ENCODE results near the gene MAPKBP1.
A peak's percentile ranks its signal among the peaks of the same experiment; 100 is the strongest.

Gene MAPKBP1

DNA sequence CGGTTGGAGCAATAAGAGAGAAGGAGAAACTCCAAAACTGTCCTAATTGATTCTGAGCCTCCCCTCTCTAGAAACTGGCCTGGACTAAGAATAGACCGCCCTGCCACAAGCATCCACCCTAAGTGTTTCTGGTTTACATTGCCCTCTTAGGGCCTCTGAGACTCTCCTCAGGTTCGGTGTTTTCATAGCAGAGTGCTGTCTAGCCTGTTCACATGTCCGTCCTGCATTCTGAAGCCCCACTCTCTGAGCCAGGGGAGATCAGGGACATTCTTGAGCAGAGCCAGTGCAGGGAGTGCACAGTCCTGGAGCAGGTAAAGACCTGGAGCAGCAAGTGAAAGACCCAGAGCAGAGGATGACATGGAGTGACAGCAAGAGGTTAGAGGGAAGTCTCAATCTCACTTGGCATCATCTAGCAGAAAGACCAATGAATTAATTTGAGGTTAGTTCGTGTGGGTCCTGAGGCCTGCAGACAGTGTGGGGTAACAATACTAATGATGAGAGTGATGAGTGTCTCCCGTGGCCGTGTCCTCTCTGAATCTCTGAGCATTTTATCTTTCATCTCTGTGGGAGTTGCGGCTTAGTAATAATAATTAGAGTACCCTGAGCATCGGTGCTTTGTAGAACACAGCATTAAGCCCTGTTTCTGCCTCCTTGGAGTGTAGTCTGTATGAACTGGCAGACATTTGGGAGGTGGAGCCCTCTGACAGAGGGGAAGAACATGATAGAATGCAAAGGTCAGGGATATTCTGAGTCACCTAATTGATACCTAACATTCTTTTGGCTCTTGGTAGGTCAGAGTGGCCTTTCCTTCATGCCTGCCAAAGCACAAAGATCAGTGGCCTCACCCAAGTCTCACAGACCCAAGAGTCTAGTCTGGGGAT is 24.6 kb downstream of the MAPKBP1 start:
- no peaks in the 10 kb centered on the region for H3K27me3 ChIP-seq (replicated peaks; ENCODE audit: control insufficient read depth, insufficient read depth, low read length)
- peaks cover 11% of the 10 kb centered on the region for H3K36me3 ChIP-seq (ENCODE audit: control insufficient read depth, insufficient read depth, low read length, severe bottlenecking)
- H3K9me3 ChIP-seq (ENCODE audit: control insufficient read depth, low read length) = no peaks in the 10 kb centered on the region
- H3K4me1 ChIP-seq (ENCODE audit: control insufficient read depth, insufficient read depth, low read length) = peaks cover 23% of the 10 kb centered on the region
- DNase-seq (ENCODE audit: low read depth) = no peak
- H3K4me3 ChIP-seq (ENCODE audit: low read length) = no peak overlapping the region
- H3K9ac ChIP-seq (ENCODE audit: low read length) = no peak overlapping the region

DNA sequence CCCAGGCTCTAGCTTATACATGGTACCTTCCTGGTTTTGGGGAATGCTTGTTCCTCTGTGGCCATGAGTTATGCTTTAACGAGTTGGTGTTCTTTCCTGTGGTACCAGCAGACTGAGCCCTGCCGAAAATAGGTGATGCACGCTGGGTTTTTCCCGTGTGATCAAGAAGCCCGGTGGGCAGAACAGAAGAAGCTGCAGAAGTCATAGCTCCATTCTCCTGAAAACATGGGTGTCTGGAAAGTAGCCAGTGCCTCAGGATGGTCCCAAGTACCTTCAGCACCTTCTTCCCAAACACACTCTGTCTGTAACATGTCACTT is 25.2 kb downstream of the MAPKBP1 start:
- H3K4me3 ChIP-seq (ENCODE audit: low read length) = no peak overlapping the region
- H3K27me3 ChIP-seq (replicated peaks; ENCODE audit: control insufficient read depth, insufficient read depth, low read length) = no peaks in the 10 kb centered on the region
- H3K36me3 ChIP-seq (ENCODE audit: control insufficient read depth, insufficient read depth, low read length, severe bottlenecking) = peaks cover 11% of the 10 kb centered on the region
- H3K9ac ChIP-seq (ENCODE audit: low read length) = no peak overlapping the region
- no peaks in the 10 kb centered on the region for H3K9me3 ChIP-seq (ENCODE audit: control insufficient read depth, low read length)
- H3K4me1 ChIP-seq (ENCODE audit: control insufficient read depth, insufficient read depth, low read length) = peaks cover 23% of the 10 kb centered on the region
- DNase-seq (ENCODE audit: low read depth) = no peak

GRCh38 chr15:41801185-41801584 is 26.9 kb downstream of the MAPKBP1 start:
- H3K4me1 ChIP-seq (ENCODE audit: control insufficient read depth, insufficient read depth, low read length) = peaks cover 18% of the 10 kb centered on the region
- no peak overlapping the region for H3K9ac ChIP-seq (ENCODE audit: low read length)
- no peaks in the 10 kb centered on the region for H3K27me3 ChIP-seq (replicated peaks; ENCODE audit: control insufficient read depth, insufficient read depth, low read length)
- H3K4me3 ChIP-seq (ENCODE audit: low read length) = no peak overlapping the region
- peaks cover 11% of the 10 kb centered on the region for H3K36me3 ChIP-seq (ENCODE audit: control insufficient read depth, insufficient read depth, low read length, severe bottlenecking)
- H3K9me3 ChIP-seq (ENCODE audit: control insufficient read depth, low read length) = no peaks in the 10 kb centered on the region
- DNase-seq (ENCODE audit: low read depth) = no peak

DNA sequence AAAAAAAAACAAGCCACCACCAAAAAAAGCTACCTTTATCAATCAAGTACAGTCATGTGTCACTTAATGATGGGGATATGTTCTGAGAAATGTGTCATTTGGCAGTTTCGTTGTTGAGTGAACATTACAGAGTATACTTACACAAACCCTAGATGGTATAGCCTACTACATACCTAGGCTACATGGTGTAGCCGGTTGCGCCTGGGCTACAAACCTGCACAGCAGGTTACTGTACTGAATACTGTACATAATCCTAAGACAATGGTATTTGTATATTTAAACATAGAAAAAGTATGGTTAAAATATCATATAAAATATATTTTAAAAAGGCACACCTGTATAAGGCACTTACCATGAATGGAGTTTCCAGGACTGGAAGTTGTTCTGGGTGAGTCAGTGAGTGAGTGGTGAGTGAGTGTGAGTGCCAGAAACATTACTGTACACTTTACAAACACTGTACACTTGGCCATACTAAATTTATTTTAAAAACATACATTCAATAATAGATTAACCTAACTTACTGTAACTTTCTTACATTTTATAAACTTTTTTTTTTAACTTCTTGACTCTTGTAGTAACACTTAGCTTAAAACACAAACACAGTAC is 27.7 kb downstream of the MAPKBP1 start:
- Histone ChIP-seq H3K4me3 (ENCODE audit: low read length) (no peak overlapping the region), H3K9me3 (ENCODE audit: control insufficient read depth, low read length) (no peaks in the 10 kb centered on the region), H3K27me3 (replicated peaks; ENCODE audit: control insufficient read depth, insufficient read depth, low read length) (no peaks in the 10 kb centered on the region), H3K9ac (ENCODE audit: low read length) (no peak overlapping the region), H3K4me1 (ENCODE audit: control insufficient read depth, insufficient read depth, low read length) (peaks cover 14% of the 10 kb centered on the region), H3K36me3 (ENCODE audit: control insufficient read depth, insufficient read depth, low read length, severe bottlenecking) (peaks cover 11% of the 10 kb centered on the region)
- no peak for DNase-seq (ENCODE audit: low read depth)

- Histone ChIP-seq H3K27me3 (replicated peaks; ENCODE audit: control insufficient read depth, insufficient read depth, low read length) (no peaks in the 10 kb centered on the region), H3K9me3 (ENCODE audit: control insufficient read depth, low read length) (no peaks in the 10 kb centered on the region), H3K4me1 (ENCODE audit: control insufficient read depth, insufficient read depth, low read length) (peaks cover 5% of the 10 kb centered on the region), H3K4me3 (ENCODE audit: low read length) (no peak overlapping the region), H3K36me3 (ENCODE audit: control insufficient read depth, insufficient read depth, low read length, severe bottlenecking) (peaks cover 11% of the 10 kb centered on the region), H3K9ac (ENCODE audit: low read length) (no peak overlapping the region)
- no peak for DNase-seq (ENCODE audit: low read depth)
Measured at GRCh38 chr15:41804361-41804760, 30.1 kb downstream of the MAPKBP1 start.

GRCh38 chr15:41804916-41805666 is 30.8 kb downstream of the MAPKBP1 start:
- Histone ChIP-seq H3K36me3 (ENCODE audit: control insufficient read depth, insufficient read depth, low read length, severe bottlenecking) (peaks cover 11% of the 10 kb centered on the region), H3K4me1 (ENCODE audit: control insufficient read depth, insufficient read depth, low read length) (peaks cover 8% of the 10 kb centered on the region), H3K9ac (ENCODE audit: low read length) (no peak overlapping the region), H3K4me3 (ENCODE audit: low read length) (no peak overlapping the region), H3K27me3 (replicated peaks; ENCODE audit: control insufficient read depth, insufficient read depth, low read length) (no peaks in the 10 kb centered on the region), H3K9me3 (ENCODE audit: control insufficient read depth, low read length) (no peaks in the 10 kb centered on the region)
- no peak for DNase-seq (ENCODE audit: low read depth)

DNA sequence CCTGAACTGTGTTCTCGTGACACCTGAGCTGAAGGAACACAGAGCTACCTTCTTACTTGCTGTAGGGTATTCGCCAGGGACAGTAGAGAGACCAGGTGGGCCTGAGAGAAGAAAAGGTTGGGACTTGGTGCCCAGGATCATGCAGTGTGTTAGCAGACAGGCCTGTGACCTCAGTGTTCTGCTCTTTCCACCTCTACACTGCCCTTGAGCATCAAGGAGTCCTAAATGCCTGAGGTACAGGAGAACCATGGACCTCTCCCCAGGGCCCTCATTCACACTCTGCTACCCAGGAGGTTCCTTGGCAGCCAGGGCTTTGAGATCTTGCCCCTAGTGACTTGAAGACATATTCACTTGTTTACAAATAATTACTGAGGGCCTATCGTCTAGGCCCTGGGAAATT is 31.4 kb downstream of the MAPKBP1 start:
- DNase-seq (ENCODE audit: low read depth) = no peak
- Histone ChIP-seq H3K4me1 (ENCODE audit: control insufficient read depth, insufficient read depth, low read length) (peaks cover 8% of the 10 kb centered on the region), H3K9ac (ENCODE audit: low read length) (no peak overlapping the region), H3K36me3 (ENCODE audit: control insufficient read depth, insufficient read depth, low read length, severe bottlenecking) (peaks cover 7% of the 10 kb centered on the region), H3K9me3 (ENCODE audit: control insufficient read depth, low read length) (no peaks in the 10 kb centered on the region), H3K4me3 (ENCODE audit: low read length) (no peak overlapping the region), H3K27me3 (replicated peaks; ENCODE audit: control insufficient read depth, insufficient read depth, low read length) (no peaks in the 10 kb centered on the region)

GRCh38 chr15:41806291-41807181 is 32.3 kb downstream of the MAPKBP1 start:
- no peak overlapping the region for H3K9ac ChIP-seq (ENCODE audit: low read length)
- peaks cover 8% of the 10 kb centered on the region for H3K4me1 ChIP-seq (ENCODE audit: control insufficient read depth, insufficient read depth, low read length)
- H3K4me3 ChIP-seq (ENCODE audit: low read length) = no peak overlapping the region
- H3K36me3 ChIP-seq (ENCODE audit: control insufficient read depth, insufficient read depth, low read length, severe bottlenecking) = peaks cover 4% of the 10 kb centered on the region
- H3K9me3 ChIP-seq (ENCODE audit: control insufficient read depth, low read length) = no peaks in the 10 kb centered on the region
- no peaks in the 10 kb centered on the region for H3K27me3 ChIP-seq (replicated peaks; ENCODE audit: control insufficient read depth, insufficient read depth, low read length)
- no peak for DNase-seq (ENCODE audit: low read depth)

DNA sequence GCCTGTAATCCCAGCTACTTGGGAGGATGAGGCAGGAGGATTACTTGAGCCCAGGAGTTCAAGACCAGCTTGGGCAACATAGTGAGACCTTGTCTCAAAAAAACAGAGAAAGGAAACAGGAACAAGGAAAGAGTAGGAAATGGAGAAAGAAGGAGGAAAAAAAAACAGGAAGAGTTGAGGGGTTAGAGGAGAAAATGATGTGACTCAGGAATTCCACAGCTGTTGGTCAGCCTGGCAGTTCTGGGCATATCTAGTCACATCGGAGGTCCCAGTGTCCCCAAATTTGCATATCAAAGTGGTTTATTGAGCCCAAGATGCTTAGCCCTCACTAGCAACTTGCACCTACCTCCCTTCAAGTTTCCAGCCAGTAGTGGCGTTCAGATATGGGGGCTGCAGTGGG is 34.8 kb downstream of the MAPKBP1 start:
- H3K27me3 ChIP-seq (replicated peaks; ENCODE audit: control insufficient read depth, insufficient read depth, low read length) = no peaks in the 10 kb centered on the region
- no peak for DNase-seq (ENCODE audit: low read depth)

GRCh38 chr15:41809526-41810220 is 35.4 kb downstream of the MAPKBP1 start:
- Histone ChIP-seq H3K4me3 (ENCODE audit: low read length) (no peak overlapping the region), H3K9ac (ENCODE audit: low read length) (peak overlapping the region; percentile 38), H3K36me3 (ENCODE audit: control insufficient read depth, insufficient read depth, low read length, severe bottlenecking) (peaks cover 15% of the 10 kb centered on the region), H3K4me1 (ENCODE audit: control insufficient read depth, insufficient read depth, low read length) (peaks cover 8% of the 10 kb centered on the region), H3K9me3 (ENCODE audit: control insufficient read depth, low read length) (no peaks in the 10 kb centered on the region), H3K27me3 (replicated peaks; ENCODE audit: control insufficient read depth, insufficient read depth, low read length) (no peaks in the 10 kb centered on the region)
- DNase-seq (ENCODE audit: low read depth) = no peak

More for the DNA sequence above, 34.8 kb downstream of the MAPKBP1 start:
- H3K36me3 ChIP-seq (ENCODE audit: control insufficient read depth, insufficient read depth, low read length, severe bottlenecking) = peaks cover 15% of the 10 kb centered on the region
- peak overlapping the region; percentile 38 for H3K9ac ChIP-seq (ENCODE audit: low read length)
- H3K4me1 ChIP-seq (ENCODE audit: control insufficient read depth, insufficient read depth, low read length) = peaks cover 8% of the 10 kb centered on the region
- no peaks in the 10 kb centered on the region for H3K9me3 ChIP-seq (ENCODE audit: control insufficient read depth, low read length)
- H3K4me3 ChIP-seq (ENCODE audit: low read length) = no peak overlapping the region

Measured in adipocyte (in vitro differentiated cells).